ENCODE measurements around the gene SLC17A8.

Gene SLC17A8

DNA sequence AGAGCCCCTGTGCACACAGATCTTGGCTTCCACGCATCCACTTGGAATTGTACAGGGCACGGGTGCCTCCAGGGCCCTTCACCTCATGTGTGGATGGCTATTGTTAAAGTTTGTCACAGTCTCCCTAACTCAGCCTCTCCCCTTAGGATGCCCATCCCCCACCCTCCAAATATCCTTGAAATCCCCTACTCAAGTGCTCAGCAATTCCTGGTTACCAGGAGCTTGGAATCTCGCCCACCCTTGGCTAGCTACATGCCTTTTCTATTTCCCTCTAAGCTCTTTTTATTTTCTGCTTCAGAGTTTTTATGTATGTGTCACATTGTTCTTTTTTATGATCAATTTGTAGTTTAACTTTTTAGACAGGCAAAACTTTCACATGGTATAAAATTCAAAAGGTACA is 103.8 kb downstream of the SLC17A8 start:
- TF ChIP-seq, protein P1, sequence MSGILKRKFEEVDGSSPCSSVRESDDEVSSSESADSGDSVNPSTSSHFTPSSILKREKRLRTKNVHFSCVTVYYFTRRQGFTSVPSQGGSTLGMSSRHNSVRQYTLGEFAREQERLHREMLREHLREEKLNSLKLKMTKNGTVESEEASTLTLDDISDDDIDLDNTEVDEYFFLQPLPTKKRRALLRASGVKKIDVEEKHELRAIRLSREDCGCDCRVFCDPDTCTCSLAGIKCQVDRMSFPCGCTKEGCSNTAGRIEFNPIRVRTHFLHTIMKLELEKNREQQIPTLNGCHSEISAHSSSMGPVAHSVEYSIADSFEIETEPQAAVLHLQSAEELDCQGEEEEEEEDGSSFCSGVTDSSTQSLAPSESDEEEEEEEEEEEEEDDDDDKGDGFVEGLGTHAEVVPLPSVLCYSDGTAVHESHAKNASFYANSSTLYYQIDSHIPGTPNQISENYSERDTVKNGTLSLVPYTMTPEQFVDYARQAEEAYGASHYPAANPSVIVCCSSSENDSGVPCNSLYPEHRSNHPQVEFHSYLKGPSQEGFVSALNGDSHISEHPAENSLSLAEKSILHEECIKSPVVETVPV (CRISPR knock-in tag; IDR thresholded peaks at IDR 0.05), result no peak
- TF ChIP-seq BACH2 (CRISPR knock-in tag; IDR thresholded peaks at IDR 0.05; ENCODE audit: borderline replicate concordance), result no peak
- TF ChIP-seq ZFP30 (CRISPR knock-in tag; IDR thresholded peaks at IDR 0.05), result no peak
- TF ChIP-seq CREB5 (CRISPR knock-in tag; IDR thresholded peaks at IDR 0.05; ENCODE audit: low read depth), result no peak
- no peak for TF ChIP-seq CSDC2 (CRISPR knock-in tag; IDR thresholded peaks at IDR 0.05)
- TF ChIP-seq TOX (CRISPR knock-in tag; IDR thresholded peaks at IDR 0.05; ENCODE audit: borderline replicate concordance), result no peak
- no peak for TF ChIP-seq ISL1 (CRISPR knock-in tag; IDR thresholded peaks at IDR 0.05)
- TF ChIP-seq TCF4 (CRISPR knock-in tag; IDR thresholded peaks at IDR 0.05; ENCODE audit: borderline replicate concordance), result no peak
- no peak for TF ChIP-seq ARNTL (CRISPR knock-in tag; IDR thresholded peaks at IDR 0.05; ENCODE audit: borderline replicate concordance, low read depth)
- TF ChIP-seq ZNF70 (CRISPR knock-in tag; IDR thresholded peaks at IDR 0.05), result no peak
- TF ChIP-seq TSHZ2 (CRISPR knock-in tag; IDR thresholded peaks at IDR 0.05), result no peak
- TF ChIP-seq OSR1 (CRISPR knock-in tag; IDR thresholded peaks at IDR 0.05), result no peak
- no peak for TF ChIP-seq ZC3H10 (CRISPR knock-in tag; IDR thresholded peaks at IDR 0.05)
- no peak for TF ChIP-seq POU6F1 (CRISPR knock-in tag; IDR thresholded peaks at IDR 0.05; ENCODE audit: borderline replicate concordance, low read depth)
- ATAC-seq, result no peak

DNA sequence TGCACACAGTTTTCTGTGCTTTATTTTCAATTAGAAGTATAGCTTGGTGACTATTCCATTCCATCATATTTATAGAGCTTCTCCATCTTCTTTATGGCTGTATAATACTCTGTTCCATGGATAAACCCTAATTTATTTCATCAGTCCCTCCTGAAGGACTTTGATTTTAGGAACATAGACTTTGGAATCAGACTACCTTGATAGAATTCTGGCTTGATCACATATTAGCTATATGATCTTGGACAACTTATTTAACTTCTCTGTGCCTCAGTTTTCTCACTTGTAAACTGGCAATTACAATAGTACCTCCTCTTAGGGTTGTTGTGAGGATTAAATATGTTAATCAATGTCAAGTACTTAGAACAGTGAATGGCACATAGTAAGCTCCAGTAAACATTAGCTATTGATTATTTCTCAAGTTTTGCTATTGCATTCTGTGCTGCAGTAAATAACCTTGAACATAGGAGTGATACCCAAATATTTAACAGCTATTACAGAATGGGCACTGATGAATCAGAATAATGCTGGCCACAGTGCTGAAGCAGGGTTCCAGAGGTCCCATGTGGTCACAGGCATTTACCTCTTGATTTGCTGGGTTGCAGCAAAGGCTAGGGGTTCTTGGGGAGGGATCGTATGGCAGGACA is 104.6 kb downstream of the SLC17A8 start:
- TF ChIP-seq ZFP3 (CRISPR knock-in tag; IDR thresholded peaks at IDR 0.05), result no peak
- ATAC-seq, result no peak

DNA sequence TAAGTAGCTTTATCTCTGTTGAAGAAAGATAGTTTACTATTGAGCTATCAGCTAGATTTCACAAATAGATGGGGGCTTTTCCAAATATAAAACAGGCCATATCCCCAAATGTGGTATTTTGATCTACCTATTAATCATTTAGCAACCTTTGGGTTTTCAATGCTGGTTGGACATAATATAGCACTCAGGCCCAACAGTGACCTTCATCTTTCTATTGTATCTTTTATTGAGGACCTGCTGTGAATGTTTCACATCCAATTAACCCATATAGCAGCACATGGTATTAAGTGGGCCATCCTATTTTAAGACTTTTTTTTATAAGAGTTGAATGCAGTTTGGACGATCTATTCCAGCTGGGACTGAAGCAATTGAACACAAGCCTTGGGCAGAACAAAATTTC is 106.8 kb downstream of the SLC17A8 start:
- ATAC-seq, result no peak
- TF ChIP-seq GLIS3 (CRISPR knock-in tag; IDR thresholded peaks at IDR 0.05), result no peak
- TF ChIP-seq CREB5 (CRISPR knock-in tag; IDR thresholded peaks at IDR 0.05; ENCODE audit: low read depth), result no peak
- TF ChIP-seq ZC3H10 (CRISPR knock-in tag; IDR thresholded peaks at IDR 0.05), result no peak
- TF ChIP-seq, protein P1 (CRISPR knock-in tag; IDR thresholded peaks at IDR 0.05), result no peak
- TF ChIP-seq TSHZ2 (CRISPR knock-in tag; IDR thresholded peaks at IDR 0.05), result no peak
- TF ChIP-seq CSDC2 (CRISPR knock-in tag; IDR thresholded peaks at IDR 0.05), result no peak
- TF ChIP-seq, protein P2, sequence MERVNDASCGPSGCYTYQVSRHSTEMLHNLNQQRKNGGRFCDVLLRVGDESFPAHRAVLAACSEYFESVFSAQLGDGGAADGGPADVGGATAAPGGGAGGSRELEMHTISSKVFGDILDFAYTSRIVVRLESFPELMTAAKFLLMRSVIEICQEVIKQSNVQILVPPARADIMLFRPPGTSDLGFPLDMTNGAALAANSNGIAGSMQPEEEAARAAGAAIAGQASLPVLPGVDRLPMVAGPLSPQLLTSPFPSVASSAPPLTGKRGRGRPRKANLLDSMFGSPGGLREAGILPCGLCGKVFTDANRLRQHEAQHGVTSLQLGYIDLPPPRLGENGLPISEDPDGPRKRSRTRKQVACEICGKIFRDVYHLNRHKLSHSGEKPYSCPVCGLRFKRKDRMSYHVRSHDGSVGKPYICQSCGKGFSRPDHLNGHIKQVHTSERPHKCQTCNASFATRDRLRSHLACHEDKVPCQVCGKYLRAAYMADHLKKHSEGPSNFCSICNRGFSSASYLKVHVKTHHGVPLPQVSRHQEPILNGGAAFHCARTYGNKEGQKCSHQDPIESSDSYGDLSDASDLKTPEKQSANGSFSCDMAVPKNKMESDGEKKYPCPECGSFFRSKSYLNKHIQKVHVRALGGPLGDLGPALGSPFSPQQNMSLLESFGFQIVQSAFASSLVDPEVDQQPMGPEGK (CRISPR knock-in tag; IDR thresholded peaks at IDR 0.05; ENCODE audit: borderline replicate concordance), result no peak
- no peak for TF ChIP-seq ZFP30 (CRISPR knock-in tag; IDR thresholded peaks at IDR 0.05)
- no peak for TF ChIP-seq ZFP3 (CRISPR knock-in tag; IDR thresholded peaks at IDR 0.05)
- no peak for TF ChIP-seq ARNTL (CRISPR knock-in tag; IDR thresholded peaks at IDR 0.05; ENCODE audit: borderline replicate concordance, low read depth)
- no peak for TF ChIP-seq SNAI2 (CRISPR knock-in tag; IDR thresholded peaks at IDR 0.05)
- no peak for TF ChIP-seq ZNF8 (CRISPR knock-in tag; IDR thresholded peaks at IDR 0.05)
- TF ChIP-seq PPARA (CRISPR knock-in tag; IDR thresholded peaks at IDR 0.05; ENCODE audit: borderline replicate concordance), result no peak
- TF ChIP-seq RARB (CRISPR knock-in tag; IDR thresholded peaks at IDR 0.05), result no peak
- TF ChIP-seq ESRRG (CRISPR knock-in tag; IDR thresholded peaks at IDR 0.05), result no peak
- no peak for TF ChIP-seq ZNF70 (CRISPR knock-in tag; IDR thresholded peaks at IDR 0.05)
- TF ChIP-seq TOX (CRISPR knock-in tag; IDR thresholded peaks at IDR 0.05; ENCODE audit: borderline replicate concordance), result no peak

All from SK-N-SH treated with all-trans-retinoic acid at 6 μM for 48 hours (cell line).